Calu3 (cell line): Measurements from ENCODE around the gene ARG1. TPM values are rescaled to one million over a fixed set of nuclear protein-coding genes. Genes with fewer than 3 reads are reported as not detected.

ENCODE experiments used
- BruUV-seq: library from RNA; stranded (reverse); fragments of 400-500 nt; replicated peaks from 2 replicates; lab custom pipeline; 2021; lab: Mats Ljungman, UMichigan
- CTCF ChIA-PET: fragments of 300-600 bp; sonication (Branson Sonifier 250); formaldehyde crosslinking; loops from one replicate; lab custom pipeline; 2022; ENCODE audit warnings: antibody characterized with exemption; lab: Charles Lee
- DNase-seq: peaks from one replicate; pipeline ENCODE4 v3.0.0; 2022
- H3K27ac Mint-ChIP-seq: one replicate; pipeline ENCODE4 v1.8.0; 2022; ENCODE audit warnings: mixed read lengths; ENCODE audit not compliant: unreplicated experiment
- H3K27me3 Mint-ChIP-seq: one replicate; pipeline ENCODE4 v1.8.0; 2022; ENCODE audit warnings: mixed read lengths; ENCODE audit not compliant: unreplicated experiment
- H3K36me3 Mint-ChIP-seq: one replicate; pipeline ENCODE4 v1.8.0; 2022; ENCODE audit warnings: mild to moderate bottlenecking, moderate library complexity, mixed read lengths; ENCODE audit not compliant: insufficient read depth, unreplicated experiment
- H3K4me1 Mint-ChIP-seq: one replicate; pipeline ENCODE4 v1.8.0; 2022; ENCODE audit warnings: mild to moderate bottlenecking, low read depth, mixed read lengths; ENCODE audit not compliant: unreplicated experiment
- H3K4me3 Mint-ChIP-seq: one replicate; pipeline ENCODE4 v1.8.0; 2022; ENCODE audit warnings: mild to moderate bottlenecking, low read depth, moderate library complexity, mixed read lengths; ENCODE audit not compliant: unreplicated experiment
- H3K9me3 Mint-ChIP-seq: one replicate; pipeline ENCODE4 v1.8.0; 2022; ENCODE audit warnings: low read depth, mixed read lengths; ENCODE audit not compliant: unreplicated experiment
- CTCF ChIP-seq: fragments of 200-600 bp; IDR thresholded peaks from one replicate; pipeline ENCODE4 v1.8.0; 2022; ENCODE audit warnings: antibody characterized with exemption; ENCODE audit not compliant: unreplicated experiment
- intact Hi-C: fragments of 100-400 bp; cut with micrococcal nuclease; formaldehyde crosslinking; loops from one replicate; pipeline ENCODE4 v1.10.0; 2022; ENCODE audit not compliant: unreplicated experiment
- total RNA-seq: library from RNA; stranded (reverse); gene quantifications from 2 replicates; pipeline ENCODE4 v1.2.3, GENCODE V29; 2022

ARG1 gene
- total RNA-seq, 1 experiment from 2014 or later = not detected

DNA sequence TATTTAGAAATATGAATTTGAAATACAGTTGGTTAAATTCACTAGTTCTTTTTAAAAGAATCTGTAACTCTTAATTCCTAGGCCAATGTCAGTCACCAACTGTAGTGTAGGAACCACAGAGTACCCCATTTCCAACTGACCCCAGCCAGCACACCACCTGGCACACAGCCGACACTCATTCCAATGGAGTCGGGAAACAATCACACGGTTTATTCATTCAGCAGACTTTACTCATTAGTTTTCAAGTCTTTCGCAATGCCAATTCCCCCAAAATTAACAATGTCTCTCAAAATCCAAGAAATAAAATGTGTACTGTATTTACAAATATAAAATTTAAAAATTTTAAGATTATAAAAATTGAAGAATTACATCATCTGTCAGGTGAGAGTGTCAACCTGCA, 13.5 kb downstream of the ARG1 start:
- no peaks in the 10 kb centered on the region for H3K9me3 Mint-ChIP-seq
- BruUV-seq = no TSS peak
- H3K36me3 Mint-ChIP-seq = peaks cover 22% of the 10 kb centered on the region
- H3K4me3 Mint-ChIP-seq = no peak overlapping the region
- no peaks in the 10 kb centered on the region for H3K4me1 Mint-ChIP-seq
- CTCF ChIA-PET = no interaction called here
- no peak overlapping the region for H3K27ac Mint-ChIP-seq
- intact Hi-C loops = no loop called here
- H3K27me3 Mint-ChIP-seq = no peaks in the 10 kb centered on the region
- no peak for TF ChIP-seq CTCF
- no peak for DNase-seq

- no peaks in the 10 kb centered on the region for H3K9me3 Mint-ChIP-seq
- CTCF ChIA-PET = no interaction called here
- no TSS peak for BruUV-seq
- H3K4me1 Mint-ChIP-seq = no peaks in the 10 kb centered on the region
- no peaks in the 10 kb centered on the region for H3K27me3 Mint-ChIP-seq
- no peak overlapping the region for H3K27ac Mint-ChIP-seq
- DNase-seq = no peak
- intact Hi-C loops = no loop called here
- H3K4me3 Mint-ChIP-seq = no peak overlapping the region
- peaks cover 31% of the 10 kb centered on the region for H3K36me3 Mint-ChIP-seq
- no peak for TF ChIP-seq CTCF
These were observed 14.9 kb downstream of the ARG1 start for GRCh38 chr6:131587909-131588308.

GRCh38 chr6:131588643-131589042, 15.6 kb downstream of the ARG1 start:
- intact Hi-C loops = no loop called here
- no TSS peak for BruUV-seq
- no peaks in the 10 kb centered on the region for H3K4me1 Mint-ChIP-seq
- peaks cover 31% of the 10 kb centered on the region for H3K36me3 Mint-ChIP-seq
- H3K27me3 Mint-ChIP-seq = no peaks in the 10 kb centered on the region
- no peak for DNase-seq
- no peaks in the 10 kb centered on the region for H3K9me3 Mint-ChIP-seq
- no peak overlapping the region for H3K27ac Mint-ChIP-seq
- CTCF ChIA-PET = no interaction called here
- H3K4me3 Mint-ChIP-seq = no peak overlapping the region
- no peak for TF ChIP-seq CTCF

- BruUV-seq = no TSS peak
- no peaks in the 10 kb centered on the region for H3K27me3 Mint-ChIP-seq
- no peak for TF ChIP-seq CTCF
- no peak for DNase-seq
- H3K27ac Mint-ChIP-seq = no peak overlapping the region
- no peaks in the 10 kb centered on the region for H3K4me1 Mint-ChIP-seq
- CTCF ChIA-PET = no interaction called here
- H3K36me3 Mint-ChIP-seq = peaks cover 43% of the 10 kb centered on the region
- no peak overlapping the region for H3K4me3 Mint-ChIP-seq
- intact Hi-C loops = no loop called here
- H3K9me3 Mint-ChIP-seq = no peaks in the 10 kb centered on the region
These were observed 19.9 kb downstream of the ARG1 start for GRCh38 chr6:131592935-131593334.
